KMS-11 (cell line): ENCODE data around the gene RPA3.

Experiments used
- H2AFZ ChIP-seq: fragments of 200-600 bp; sonication (generic); 2 replicates; pipeline ENCODE4 v1.6.1; 2016; ENCODE audit warnings: antibody characterized with exemption, mixed run types, low read depth
- H3K27ac ChIP-seq: fragments of 200-600 bp; sonication (generic); 2 replicates; pipeline ENCODE4 v1.6.1; 2016; ENCODE audit warnings: mild to moderate bottlenecking, mixed run types
- H3K27me3 ChIP-seq: fragments of 200-600 bp; sonication (generic); 2 replicates; pipeline ENCODE4 v1.6.1; 2017; ENCODE audit warnings: mild to moderate bottlenecking, low read depth, mixed run types, moderate library complexity; ENCODE audit not compliant: insufficient read depth
- H3K36me3 ChIP-seq: fragments of 200-600 bp; sonication (generic); 2 replicates; pipeline ENCODE4 v1.6.1; 2017; ENCODE audit warnings: mild to moderate bottlenecking, mixed run types; ENCODE audit not compliant: insufficient read depth
- H3K4me1 ChIP-seq: fragments of 200-600 bp; sonication (generic); 2 replicates; pipeline ENCODE4 v1.6.1; 2016; ENCODE audit warnings: mild to moderate bottlenecking, low read depth, mixed run types; ENCODE audit not compliant: poor library complexity, severe bottlenecking
- H3K4me2 ChIP-seq: fragments of 200-600 bp; sonication (generic); 2 replicates; pipeline ENCODE4 v1.7.0; 2016; ENCODE audit warnings: mild to moderate bottlenecking, mixed run types
- H3K4me3 ChIP-seq: fragments of 200-600 bp; sonication (generic); IDR thresholded peaks from 2 replicates; pipeline ENCODE4 v1.6.1; 2017; ENCODE audit warnings: low read depth, low read length, mixed read lengths; ENCODE audit not compliant: insufficient read depth
- H3K79me2 ChIP-seq: fragments of 200-600 bp; sonication (generic); 2 replicates; pipeline ENCODE4 v1.6.1; 2016; ENCODE audit warnings: low read depth, mixed run types; ENCODE audit not compliant: insufficient read depth
- H3K9ac ChIP-seq: fragments of 200-600 bp; sonication (generic); 2 replicates; pipeline ENCODE4 v1.6.1; 2016; ENCODE audit warnings: mild to moderate bottlenecking, mixed run types
- H4K20me1 ChIP-seq: fragments of 200-600 bp; sonication (generic); 2 replicates; pipeline ENCODE4 v1.6.1; 2016; ENCODE audit warnings: mild to moderate bottlenecking, mixed run types; ENCODE audit not compliant: insufficient read depth
- TF ChIP-seq, protein P1 (sequence below): fragments of 200-600 bp; sonication (generic); conservative IDR thresholded peaks from 2 replicates; pipeline ENCODE4 v1.6.1; 2017; ENCODE audit warnings: low read depth, mild to moderate bottlenecking, antibody characterized with exemption, low read length, moderate library complexity, mixed read lengths

RPA3 gene

DNA sequence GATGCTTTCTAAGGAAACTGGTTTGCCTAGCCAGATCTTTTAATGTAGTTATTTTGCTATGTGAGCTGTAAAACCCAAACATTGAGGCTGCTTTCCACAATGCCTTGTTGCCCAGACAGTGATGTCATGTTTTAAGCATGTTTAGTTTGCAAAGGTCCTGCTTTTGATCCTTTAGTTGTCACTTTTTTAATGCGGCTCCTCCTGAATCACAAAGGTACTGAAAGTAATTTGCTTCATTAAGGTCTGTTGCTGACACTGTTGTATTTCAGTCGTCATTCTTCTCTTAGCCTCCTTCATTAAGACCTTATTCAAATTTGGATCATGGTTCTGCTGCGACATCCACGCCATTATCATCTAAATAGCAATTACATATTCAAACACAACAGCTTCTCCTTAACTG lies 10.6 kb downstream of the RPA3 start:
- no peaks in the 10 kb centered on the region for H3K36me3 ChIP-seq
- H3K9ac ChIP-seq = no peak overlapping the region
- H3K4me2 ChIP-seq = no peak overlapping the region
- no peaks in the 10 kb centered on the region for H3K27me3 ChIP-seq
- no peaks in the 10 kb centered on the region for H3K79me2 ChIP-seq
- no peak overlapping the region for H3K4me3 ChIP-seq
- TF ChIP-seq, protein P1, sequence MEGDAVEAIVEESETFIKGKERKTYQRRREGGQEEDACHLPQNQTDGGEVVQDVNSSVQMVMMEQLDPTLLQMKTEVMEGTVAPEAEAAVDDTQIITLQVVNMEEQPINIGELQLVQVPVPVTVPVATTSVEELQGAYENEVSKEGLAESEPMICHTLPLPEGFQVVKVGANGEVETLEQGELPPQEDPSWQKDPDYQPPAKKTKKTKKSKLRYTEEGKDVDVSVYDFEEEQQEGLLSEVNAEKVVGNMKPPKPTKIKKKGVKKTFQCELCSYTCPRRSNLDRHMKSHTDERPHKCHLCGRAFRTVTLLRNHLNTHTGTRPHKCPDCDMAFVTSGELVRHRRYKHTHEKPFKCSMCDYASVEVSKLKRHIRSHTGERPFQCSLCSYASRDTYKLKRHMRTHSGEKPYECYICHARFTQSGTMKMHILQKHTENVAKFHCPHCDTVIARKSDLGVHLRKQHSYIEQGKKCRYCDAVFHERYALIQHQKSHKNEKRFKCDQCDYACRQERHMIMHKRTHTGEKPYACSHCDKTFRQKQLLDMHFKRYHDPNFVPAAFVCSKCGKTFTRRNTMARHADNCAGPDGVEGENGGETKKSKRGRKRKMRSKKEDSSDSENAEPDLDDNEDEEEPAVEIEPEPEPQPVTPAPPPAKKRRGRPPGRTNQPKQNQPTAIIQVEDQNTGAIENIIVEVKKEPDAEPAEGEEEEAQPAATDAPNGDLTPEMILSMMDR = no peak
- H3K27ac ChIP-seq = no peak overlapping the region
- no peaks in the 10 kb centered on the region for H4K20me1 ChIP-seq
- H3K4me1 ChIP-seq = peaks cover 4% of the 10 kb centered on the region
- H2AFZ ChIP-seq = no peak overlapping the region

DNA sequence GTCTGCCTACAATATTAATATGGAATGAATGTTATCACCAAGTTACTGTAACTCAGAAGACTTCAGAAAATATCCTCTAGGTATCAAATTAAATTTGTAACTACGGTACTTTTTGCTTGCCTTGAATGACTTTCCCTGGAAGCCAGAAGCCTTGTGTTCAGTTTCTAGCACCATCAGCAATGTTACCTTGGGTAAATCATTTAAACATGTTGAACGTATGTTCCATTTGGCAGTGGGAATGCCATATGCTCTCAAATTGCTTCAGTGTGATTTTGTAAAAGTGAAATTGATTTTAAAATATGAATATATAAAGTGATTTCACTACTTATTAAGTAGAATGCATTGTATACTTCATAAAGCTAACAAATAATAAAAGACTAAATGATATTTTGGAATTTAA lies 11.2 kb downstream of the RPA3 start:
- no peak overlapping the region for H3K4me2 ChIP-seq
- peaks cover 4% of the 10 kb centered on the region for H3K4me1 ChIP-seq
- no peak overlapping the region for H3K27ac ChIP-seq
- no peak overlapping the region for H3K4me3 ChIP-seq
- H3K79me2 ChIP-seq = no peaks in the 10 kb centered on the region
- TF ChIP-seq, protein P1 = no peak
- H2AFZ ChIP-seq = no peak overlapping the region
- H3K36me3 ChIP-seq = no peaks in the 10 kb centered on the region
- H4K20me1 ChIP-seq = no peaks in the 10 kb centered on the region
- no peaks in the 10 kb centered on the region for H3K27me3 ChIP-seq
- H3K9ac ChIP-seq = no peak overlapping the region

GRCh38 chr7:7706556-7707172 lies 11.7 kb downstream of the RPA3 start:
- peaks cover 4% of the 10 kb centered on the region for H3K4me1 ChIP-seq
- TF ChIP-seq, protein P1 = no peak
- no peaks in the 10 kb centered on the region for H3K79me2 ChIP-seq
- H3K27me3 ChIP-seq = no peaks in the 10 kb centered on the region
- no peak overlapping the region for H3K9ac ChIP-seq
- H4K20me1 ChIP-seq = no peaks in the 10 kb centered on the region
- H3K36me3 ChIP-seq = no peaks in the 10 kb centered on the region
- H3K27ac ChIP-seq = no peak overlapping the region
- no peak overlapping the region for H3K4me3 ChIP-seq
- no peak overlapping the region for H2AFZ ChIP-seq
- no peak overlapping the region for H3K4me2 ChIP-seq

- Histone ChIP-seq H3K27ac (no peak overlapping the region), H2AFZ (no peak overlapping the region), H3K4me1 (peaks cover 4% of the 10 kb centered on the region), H3K4me3 (no peak overlapping the region), H3K9ac (no peak overlapping the region), H3K4me2 (no peak overlapping the region), H3K27me3 (no peaks in the 10 kb centered on the region), H3K36me3 (no peaks in the 10 kb centered on the region), H4K20me1 (no peaks in the 10 kb centered on the region), H3K79me2 (no peaks in the 10 kb centered on the region)
- TF ChIP-seq, protein P1 = no peak
Observed at GRCh38 chr7:7706101-7706511, 12.3 kb downstream of the RPA3 start.
